ENCODE measurements around the gene EXOSC2. TPM values are rescaled to one million over a fixed set of nuclear protein-coding genes. Genes with fewer than 3 reads are reported as not detected.

EXOSC2 gene
- total and polyA plus RNA-seq, 2 of the 13 experiments (the other 11 are each of a cell fraction or from before 2014, with no cell fraction given), result 27.5 to 63.8 TPM

DNA sequence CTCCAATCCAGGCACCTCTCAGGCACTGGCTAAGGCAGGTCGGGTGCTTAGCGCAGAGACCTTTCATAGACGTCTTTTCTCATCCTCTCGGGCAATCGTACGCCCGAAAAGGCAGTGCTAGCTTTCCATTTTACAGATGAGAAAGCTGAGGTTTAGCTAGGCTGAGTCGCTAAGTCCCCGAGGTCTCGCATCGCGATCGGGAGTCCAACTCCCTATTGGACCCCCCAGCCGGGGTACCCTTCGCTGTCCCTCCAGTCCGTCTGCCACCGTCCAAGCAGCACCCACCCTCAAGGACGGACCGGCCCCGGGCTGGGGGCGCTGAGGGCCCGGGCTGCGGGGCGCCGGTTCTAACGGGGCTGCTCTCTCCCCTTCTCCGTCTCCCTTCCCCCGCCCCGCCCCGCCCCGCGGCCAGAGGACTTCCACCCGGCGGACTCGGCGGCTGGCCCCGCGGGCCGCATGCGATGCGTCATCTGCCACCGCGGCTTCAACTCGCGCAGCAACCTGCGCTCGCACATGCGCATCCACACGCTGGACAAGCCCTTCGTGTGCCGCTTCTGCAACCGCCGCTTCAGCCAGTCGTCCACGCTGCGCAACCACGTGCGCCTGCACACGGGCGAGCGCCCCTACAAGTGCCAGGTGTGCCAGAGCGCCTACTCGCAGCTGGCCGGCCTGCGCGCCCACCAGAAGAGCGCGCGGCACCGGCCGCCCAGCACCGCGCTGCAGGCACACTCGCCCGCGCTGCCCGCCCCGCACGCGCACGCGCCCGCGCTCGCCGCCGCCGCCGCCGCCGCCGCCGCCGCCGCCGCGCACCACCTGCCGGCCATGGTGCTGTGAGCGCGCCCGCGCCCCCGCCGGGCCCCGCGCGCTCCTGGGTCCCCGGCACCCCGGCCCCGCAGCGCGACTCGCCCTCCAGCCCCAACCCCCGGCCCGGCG, 12.5 kb upstream of the EXOSC2 start (continued):
- TF ChIP-seq ZNF326 (CRISPR knock-in tag; IDR thresholded peaks at IDR 0.05; ENCODE audit: borderline replicate concordance) (no peak), ZBTB42 (CRISPR knock-in tag; IDR thresholded peaks at IDR 0.05) (no peak), XRCC5 (optimal IDR thresholded peaks at IDR 0.05; ENCODE audit: low read length) (no peak), RXRA (CRISPR knock-in tag; IDR thresholded peaks at IDR 0.05) (peak; percentile 45; the same call in 1 of the 2 replicates), ZNF383 (CRISPR knock-in tag; IDR thresholded peaks at IDR 0.05; ENCODE audit: borderline replicate concordance) (no peak), SIN3B (IDR thresholded peaks at IDR 0.05; ENCODE audit: low read length) (no peak), ATF1 (CRISPR knock-in tag; IDR thresholded peaks at IDR 0.05) (no peak), FOXA3 (CRISPR knock-in tag; IDR thresholded peaks at IDR 0.05) (peak; percentile 47; the same call in 1 of the 2 replicates), BCL3 (CRISPR knock-in tag; IDR thresholded peaks at IDR 0.05) (peak; percentile 62; the same call in 1 of the 2 replicates), FOXO1 (CRISPR knock-in tag; IDR thresholded peaks at IDR 0.05) (no peak; the same call in 1 of the 2 replicates), TGIF2 (CRISPR knock-in tag; IDR thresholded peaks at IDR 0.05) (no peak), SAFB2 (CRISPR knock-in tag; IDR thresholded peaks at IDR 0.05; ENCODE audit: borderline replicate concordance, low read depth) (no peak), SRSF9 (IDR thresholded peaks at IDR 0.05; ENCODE audit: borderline replicate concordance, insufficient read depth, low read depth, low read length, poor library complexity, severe bottlenecking) (no peak), ZMYM2 (CRISPR knock-in tag; IDR thresholded peaks at IDR 0.05) (no peak), NFE2 (CRISPR knock-in tag; IDR thresholded peaks at IDR 0.05) (no peak), ZNF550 (CRISPR knock-in tag; IDR thresholded peaks at IDR 0.05; ENCODE audit: borderline replicate concordance) (no peak), SP2 (CRISPR knock-in tag; IDR thresholded peaks at IDR 0.05) (no peak), HNF4A (CRISPR knock-in tag; IDR thresholded peaks at IDR 0.05) (no peak), ZSCAN30 (CRISPR knock-in tag; IDR thresholded peaks at IDR 0.05) (no peak), ZNF761 (CRISPR knock-in tag; conservative IDR thresholded peaks at IDR 0.05) (0 out of 2 replicates have a peak, but pooled peaks have one; percentile 71), SALL2 (CRISPR knock-in tag; IDR thresholded peaks at IDR 0.05) (peak; percentile 90), ZNF205 (CRISPR knock-in tag; IDR thresholded peaks at IDR 0.05) (0 out of 2 replicates have a peak, but pooled peaks have one; percentile 61)
- TF ChIP-seq, protein P1, sequence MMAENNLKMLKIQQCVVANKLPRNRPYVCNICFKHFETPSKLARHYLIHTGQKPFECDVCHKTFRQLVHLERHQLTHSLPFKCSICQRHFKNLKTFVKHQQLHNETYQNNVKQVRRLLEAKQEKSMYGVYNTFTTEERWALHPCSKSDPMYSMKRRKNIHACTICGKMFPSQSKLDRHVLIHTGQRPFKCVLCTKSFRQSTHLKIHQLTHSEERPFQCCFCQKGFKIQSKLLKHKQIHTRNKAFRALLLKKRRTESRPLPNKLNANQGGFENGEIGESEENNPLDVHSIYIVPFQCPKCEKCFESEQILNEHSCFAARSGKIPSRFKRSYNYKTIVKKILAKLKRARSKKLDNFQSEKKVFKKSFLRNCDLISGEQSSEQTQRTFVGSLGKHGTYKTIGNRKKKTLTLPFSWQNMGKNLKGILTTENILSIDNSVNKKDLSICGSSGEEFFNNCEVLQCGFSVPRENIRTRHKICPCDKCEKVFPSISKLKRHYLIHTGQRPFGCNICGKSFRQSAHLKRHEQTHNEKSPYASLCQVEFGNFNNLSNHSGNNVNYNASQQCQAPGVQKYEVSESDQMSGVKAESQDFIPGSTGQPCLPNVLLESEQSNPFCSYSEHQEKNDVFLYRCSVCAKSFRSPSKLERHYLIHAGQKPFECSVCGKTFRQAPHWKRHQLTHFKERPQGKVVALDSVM (CRISPR knock-in tag; IDR thresholded peaks at IDR 0.05), result no peak
- TF ChIP-seq, protein P2, sequence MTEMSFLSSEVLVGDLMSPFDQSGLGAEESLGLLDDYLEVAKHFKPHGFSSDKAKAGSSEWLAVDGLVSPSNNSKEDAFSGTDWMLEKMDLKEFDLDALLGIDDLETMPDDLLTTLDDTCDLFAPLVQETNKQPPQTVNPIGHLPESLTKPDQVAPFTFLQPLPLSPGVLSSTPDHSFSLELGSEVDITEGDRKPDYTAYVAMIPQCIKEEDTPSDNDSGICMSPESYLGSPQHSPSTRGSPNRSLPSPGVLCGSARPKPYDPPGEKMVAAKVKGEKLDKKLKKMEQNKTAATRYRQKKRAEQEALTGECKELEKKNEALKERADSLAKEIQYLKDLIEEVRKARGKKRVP (CRISPR knock-in tag; IDR thresholded peaks at IDR 0.05), result peak in 1 of 2 experiments; percentile 67; a peak in 2 of 4 replicates
- TF ChIP-seq, protein P3, sequence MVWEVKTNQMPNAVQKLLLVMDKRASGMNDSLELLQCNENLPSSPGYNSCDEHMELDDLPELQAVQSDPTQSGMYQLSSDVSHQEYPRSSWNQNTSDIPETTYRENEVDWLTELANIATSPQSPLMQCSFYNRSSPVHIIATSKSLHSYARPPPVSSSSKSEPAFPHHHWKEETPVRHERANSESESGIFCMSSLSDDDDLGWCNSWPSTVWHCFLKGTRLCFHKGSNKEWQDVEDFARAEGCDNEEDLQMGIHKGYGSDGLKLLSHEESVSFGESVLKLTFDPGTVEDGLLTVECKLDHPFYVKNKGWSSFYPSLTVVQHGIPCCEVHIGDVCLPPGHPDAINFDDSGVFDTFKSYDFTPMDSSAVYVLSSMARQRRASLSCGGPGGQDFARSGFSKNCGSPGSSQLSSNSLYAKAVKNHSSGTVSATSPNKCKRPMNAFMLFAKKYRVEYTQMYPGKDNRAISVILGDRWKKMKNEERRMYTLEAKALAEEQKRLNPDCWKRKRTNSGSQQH (CRISPR knock-in tag; IDR thresholded peaks at IDR 0.05; ENCODE audit: low read depth), result no peak
